Lung microvascular endothelial cell (primary cell): ENCODE results near the gene TBC1D30. TPM values are rescaled to one million over a fixed set of nuclear protein-coding genes. Genes with fewer than 3 reads are reported as not detected.

Source experiments
- DNase-seq, 2 donors: peaks; one replicate each; pipeline versions ENCODE4 v3.0.0 to v3.0.0-alpha.2; 2010; ENCODE audit warnings: low read depth in 2 of 2
- total RNA-seq: library from RNA; depleted of rRNA; stranded (reverse); fragments of >200 nt; gene quantifications from 2 replicates; pipeline ENCODE4 v1.2.1, GENCODE V29; 2014

The TBC1D30 gene
- total RNA-seq, 1 donor from 2014 or later, result 6.3 TPM

- no peak for DNase-seq
Measured at GRCh38 chr12:64907097-64907496, 82.7 kb downstream of the TBC1D30 start.

GRCh38 chr12:64909124-64909523 lies 84.7 kb downstream of the TBC1D30 start:
- no peak for DNase-seq

- no peak for DNase-seq
Measured at GRCh38 chr12:64911081-64911480, 86.6 kb downstream of the TBC1D30 start.

GRCh38 chr12:64911912-64912311 lies 87.5 kb downstream of the TBC1D30 start:
- no peak for DNase-seq

GRCh38 chr12:64912516-64913255 lies 88.2 kb downstream of the TBC1D30 start:
- DNase-seq, result no peak

- DNase-seq, result no peak
Measured at GRCh38 chr12:64915242-64915641, 90.8 kb downstream of the TBC1D30 start.

- no peak for DNase-seq
Measured at GRCh38 chr12:64916411-64917261, 92.2 kb downstream of the TBC1D30 start.

GRCh38 chr12:64918344-64918743 lies 93.9 kb downstream of the TBC1D30 start:
- no peak for DNase-seq

GRCh38 chr12:64918801-64919200 lies 94.4 kb downstream of the TBC1D30 start:
- no peak for DNase-seq

GRCh38 chr12:64922853-64923252 lies 98.4 kb downstream of the TBC1D30 start:
- DNase-seq, result no peak

GRCh38 chr12:64923536-64923935 lies 99.1 kb downstream of the TBC1D30 start:
- no peak for DNase-seq

Other genes with a start within 250 kb of the TBC1D30 start
- 16.3 and 17.7 TPM in 2 replicates for gene RASSF3, start 214.2 kb upstream of the TBC1D30 start, total RNA-seq
- gene GNS, start 65.2 kb upstream of the TBC1D30 start, total RNA-seq, result 175 and 226 TPM in 2 replicates